Embryonic facial prominence (tissue), 1 donor: Measurements from ENCODE around the gene PWWP2A.

Source experiments
- DNase-seq: peaks from one replicate; pipeline ENCODE4 v3.0.0-alpha.2; 2016; ENCODE audit errors: extremely low spot score

PWWP2A gene

DNA sequence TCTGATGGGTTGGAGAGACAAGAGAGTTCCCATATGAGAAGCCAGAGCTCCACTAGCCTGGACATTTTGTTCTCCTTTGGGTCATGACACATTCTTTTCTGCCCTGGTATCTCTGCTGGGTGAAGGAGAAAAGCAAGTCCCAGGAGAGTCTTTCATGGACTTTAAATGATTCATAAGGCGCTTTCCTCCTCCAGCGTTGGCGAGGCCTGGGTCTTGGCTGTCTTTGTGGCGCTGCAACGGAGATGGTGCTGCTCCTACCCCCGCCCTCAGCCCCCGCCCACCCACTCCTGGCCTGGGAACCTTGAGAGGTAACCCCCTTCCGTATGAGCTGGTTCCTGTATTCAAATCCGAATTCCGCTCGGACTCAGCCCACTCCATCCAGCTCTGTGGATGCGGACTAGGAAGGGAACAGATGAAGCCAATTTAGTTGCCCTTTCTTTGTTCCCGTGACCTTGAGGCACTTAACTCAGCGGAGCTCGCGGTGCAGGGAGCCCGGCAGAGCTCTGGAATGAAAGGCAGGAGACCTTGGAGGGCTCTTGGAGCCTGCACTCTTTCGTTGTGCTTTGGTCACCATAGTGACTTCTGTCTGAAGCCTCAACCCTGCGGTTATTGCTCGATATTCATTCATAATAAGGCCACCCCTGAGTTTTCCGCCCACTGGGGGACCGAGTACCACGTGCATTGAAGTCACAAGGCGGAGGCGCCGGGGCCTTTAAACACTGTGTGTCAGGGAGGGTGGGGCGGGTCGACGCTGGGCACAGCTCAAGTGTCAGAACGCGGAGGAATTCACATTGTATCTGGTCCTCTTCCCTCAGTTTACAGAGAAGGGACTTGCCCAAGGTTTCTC is 14.0 kb upstream of the PWWP2A start:
- no peak for DNase-seq

DNA sequence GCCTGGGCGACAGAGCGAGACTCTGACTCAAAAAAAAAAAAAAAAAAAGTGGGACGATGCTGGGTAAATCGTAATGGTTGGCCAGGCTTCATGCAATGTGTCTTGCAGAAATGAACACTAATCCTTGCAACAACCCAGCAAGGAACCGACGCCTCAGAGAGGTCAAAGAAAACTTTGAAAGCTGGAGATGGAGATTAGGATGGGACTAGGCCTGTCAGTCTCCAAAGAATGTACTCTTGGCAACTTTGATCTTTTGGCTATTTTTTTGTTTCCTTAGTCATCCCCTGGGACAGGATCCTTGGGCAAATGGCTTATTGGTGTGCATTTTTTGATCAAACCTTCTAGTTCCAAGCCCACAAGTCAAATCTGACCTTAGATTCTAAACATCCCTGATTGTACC is 10.6 kb upstream of the PWWP2A start:
- no peak for DNase-seq

DNA sequence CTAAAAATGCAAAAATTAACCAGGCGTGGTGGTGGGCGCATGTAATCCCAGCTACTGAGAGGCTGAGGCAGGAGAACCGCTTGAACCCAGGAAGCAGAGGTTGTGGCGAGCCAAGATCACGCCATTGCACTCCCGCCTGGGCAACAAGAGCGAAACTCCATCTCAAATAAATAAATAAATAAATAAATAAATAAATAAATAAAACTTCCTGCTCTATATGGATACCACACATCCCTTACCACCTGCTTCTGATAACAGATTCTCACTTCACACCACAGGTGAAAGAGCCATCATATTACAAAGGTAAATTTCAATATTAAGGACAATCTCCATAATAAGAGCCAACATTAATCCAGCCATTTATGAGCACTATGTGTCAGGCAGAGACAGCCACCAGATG is 9.4 kb upstream of the PWWP2A start:
- no peak for DNase-seq

DNA sequence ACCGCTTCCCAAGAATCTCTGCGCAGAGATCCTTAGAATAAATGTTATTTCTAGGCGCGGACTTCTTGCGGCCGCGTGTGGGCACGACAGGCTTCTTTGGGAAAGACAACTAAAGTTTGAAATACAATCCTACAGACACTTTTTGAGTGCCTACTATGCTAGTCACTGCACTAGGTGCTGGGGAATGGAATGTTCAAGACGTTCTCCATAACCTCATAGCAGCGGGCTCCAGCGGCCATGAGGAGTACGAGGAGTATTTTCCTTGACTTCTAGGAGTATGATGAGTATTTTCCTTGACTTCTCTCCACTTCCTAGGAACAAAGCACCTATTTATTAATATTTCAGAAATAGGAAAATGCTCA is 636 bp upstream of the PWWP2A start:
- DNase-seq, result no peak

DNA sequence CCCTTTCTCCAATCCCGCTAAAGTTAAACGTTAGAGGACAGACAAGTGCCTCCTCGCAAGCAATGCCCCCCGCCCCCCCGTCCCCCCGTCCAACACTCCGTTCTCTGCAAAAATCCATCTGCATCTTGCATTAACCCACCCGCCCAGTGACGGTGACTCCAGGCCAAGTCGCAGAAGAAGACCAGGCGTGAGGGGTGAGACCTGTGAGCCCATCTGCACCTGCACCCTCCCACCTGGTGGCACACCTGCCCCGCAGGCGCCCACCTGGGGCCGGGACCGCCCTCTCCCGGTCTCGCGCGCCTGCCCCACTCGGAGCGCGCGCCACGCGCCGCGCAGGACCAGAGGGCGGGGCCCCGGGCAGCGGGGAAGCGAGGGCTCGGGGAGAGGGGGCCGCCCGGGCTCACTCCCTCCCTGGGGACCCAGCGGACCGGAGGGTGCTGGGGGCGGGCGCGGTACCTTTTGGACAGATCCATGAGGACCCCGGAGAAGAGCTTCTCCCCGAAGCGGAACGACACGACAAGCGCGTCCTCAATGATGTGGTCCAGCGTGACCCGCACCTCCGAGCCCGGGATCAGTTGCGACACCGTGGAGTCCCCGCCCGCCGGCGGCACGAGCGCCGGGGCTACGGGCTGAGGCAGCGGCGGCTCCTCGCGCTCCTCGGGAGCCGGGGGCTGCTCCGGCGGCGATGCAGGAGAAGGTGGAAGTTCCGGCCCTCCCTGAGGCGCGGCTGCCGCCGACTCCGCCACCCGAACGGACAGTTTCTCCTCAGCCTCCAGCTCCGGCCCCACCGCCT is 705 bp downstream of the PWWP2A start:
- no peak for DNase-seq

DNA sequence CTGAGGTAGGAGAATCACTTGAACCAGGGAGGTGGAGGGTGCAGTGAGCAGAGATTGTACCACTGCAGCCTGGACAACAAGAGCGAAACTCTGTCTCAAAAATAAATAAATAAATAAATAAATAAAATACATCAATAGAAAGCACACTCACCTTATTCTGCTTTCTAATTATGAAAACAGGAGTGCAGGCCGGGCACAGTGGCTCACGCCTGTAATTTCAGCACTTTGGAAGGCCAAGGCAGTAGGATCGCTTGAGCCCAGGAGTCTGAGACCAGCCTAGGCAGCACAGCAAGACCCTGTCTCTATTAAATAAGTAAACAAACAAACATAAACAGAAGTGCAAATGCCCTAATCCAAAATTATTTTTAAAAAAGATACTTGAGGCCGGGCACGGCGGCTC is 2.3 kb downstream of the PWWP2A start:
- no peak for DNase-seq

DNA sequence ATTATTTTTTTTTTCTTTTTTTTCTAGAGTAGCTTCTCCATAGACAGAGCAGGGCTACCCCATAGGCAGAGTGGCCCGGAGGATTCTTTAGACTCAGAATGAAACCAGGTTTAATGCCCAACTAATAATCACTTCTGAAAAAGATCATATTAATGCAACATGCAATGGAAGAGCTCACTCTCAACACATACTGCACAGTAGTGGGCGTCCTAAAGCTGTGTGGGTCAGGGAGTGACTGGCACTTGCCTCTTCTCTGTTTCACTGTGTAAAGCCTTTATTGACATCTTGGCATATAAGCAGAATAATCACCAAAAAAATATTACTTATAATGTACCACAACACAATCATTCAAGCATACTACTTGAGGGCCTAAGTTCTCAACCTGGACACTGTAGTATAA is 11.1 kb downstream of the PWWP2A start:
- DNase-seq, result no peak

DNA sequence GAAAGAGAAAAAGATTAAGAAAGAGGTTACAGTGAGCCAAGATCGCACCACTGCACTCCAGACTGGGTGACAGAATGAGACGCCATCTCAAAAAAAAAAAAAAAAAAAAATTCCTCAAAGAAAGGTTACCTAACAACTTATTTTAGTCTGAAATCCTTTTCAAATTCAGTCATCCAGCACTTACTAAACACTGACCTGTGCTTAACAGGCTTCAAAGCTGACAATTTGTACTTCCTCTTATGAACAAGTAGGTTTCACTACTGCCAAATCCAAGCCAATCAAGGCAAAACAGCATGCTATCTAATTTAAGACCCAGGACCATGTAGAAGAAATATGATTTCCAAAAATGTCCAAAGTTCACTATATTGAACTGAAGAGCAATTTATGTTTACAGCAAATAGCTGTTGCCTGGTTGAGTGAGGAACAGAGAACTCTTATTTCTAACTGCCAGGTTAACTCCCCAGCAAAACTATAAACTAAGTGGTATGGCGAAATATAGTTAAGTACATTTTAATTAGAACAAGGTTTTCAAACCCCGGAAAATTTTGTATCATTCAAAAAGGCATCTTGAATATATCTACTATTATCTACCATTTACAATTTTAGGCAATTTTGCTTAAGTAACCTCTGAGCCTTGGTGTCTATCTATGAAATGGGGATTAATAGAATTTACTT is 13.4 kb downstream of the PWWP2A start:
- no peak for DNase-seq

DNA sequence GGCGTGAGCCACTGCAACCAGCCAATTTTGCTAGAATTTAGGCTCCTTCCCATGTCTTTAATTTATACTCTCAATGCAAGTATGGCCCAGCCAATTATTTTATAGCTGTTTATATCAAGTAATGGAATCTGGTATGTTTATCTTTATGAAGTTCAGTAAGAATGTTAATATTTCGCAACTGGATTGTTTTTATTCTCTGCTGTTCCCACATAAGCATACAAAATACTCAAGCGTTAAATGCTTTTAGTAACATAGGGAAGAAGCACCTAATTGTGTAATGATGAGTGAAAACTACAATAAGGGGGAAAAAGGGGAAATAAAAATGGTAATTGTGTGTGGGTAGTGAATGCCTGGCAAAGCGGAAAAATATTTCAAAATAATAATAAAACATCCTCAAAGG is 21.3 kb downstream of the PWWP2A start:
- DNase-seq, result no peak

DNA sequence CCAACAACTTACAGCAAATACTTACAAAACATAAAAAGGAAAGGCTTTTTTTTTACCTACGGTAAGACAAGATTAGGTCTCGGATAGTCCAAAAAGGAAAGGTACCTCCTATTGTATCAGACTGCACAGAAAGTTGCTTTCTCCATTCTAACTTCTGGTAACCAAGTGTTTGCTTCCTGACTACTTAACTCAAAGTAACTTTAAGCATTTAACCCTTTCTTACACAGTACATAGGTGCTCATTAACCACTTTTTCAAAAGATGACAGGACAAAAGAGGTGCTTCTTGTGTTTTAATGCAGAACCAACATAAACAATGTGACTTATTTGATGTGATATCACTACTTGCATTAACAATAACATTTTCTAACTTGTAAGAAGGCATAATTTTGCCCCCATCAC is 23.1 kb downstream of the PWWP2A start:
- DNase-seq, result no peak

DNA sequence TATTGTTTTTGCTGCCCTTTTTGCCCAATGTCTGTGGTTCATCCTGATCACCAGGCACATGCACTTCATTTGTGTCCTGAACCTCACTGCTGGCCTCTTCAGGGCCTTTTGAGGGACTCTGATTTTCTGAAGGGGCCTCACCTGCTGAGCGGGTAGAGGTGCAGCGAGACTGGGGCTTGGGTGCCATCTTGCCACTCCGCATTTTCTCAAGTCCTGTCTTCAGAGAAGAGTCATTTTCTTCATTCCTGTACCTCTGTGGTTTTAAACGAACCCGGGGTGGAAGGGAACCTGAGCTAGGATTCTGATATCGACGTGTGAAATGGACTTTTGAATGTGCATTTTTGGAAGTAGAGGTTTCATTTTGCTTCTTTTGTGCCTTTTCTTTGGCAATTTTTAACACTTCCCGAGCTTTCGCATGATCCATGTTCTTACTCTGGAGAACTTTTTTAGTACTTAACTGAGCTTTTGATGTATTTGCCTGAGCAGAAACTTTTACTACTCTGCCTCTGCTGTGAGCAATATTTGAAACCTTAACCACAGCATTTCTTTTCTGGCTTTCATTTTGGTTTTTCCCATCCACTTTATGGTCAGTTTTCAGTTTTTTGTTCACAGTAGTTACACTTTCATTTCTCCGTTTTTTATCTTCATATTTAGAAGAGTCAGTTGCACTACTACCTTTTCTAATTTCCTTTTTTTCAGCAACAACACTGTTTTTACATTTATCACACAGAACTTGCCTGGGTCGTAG is 26.1 kb downstream of the PWWP2A start:
- no peak for DNase-seq

DNA sequence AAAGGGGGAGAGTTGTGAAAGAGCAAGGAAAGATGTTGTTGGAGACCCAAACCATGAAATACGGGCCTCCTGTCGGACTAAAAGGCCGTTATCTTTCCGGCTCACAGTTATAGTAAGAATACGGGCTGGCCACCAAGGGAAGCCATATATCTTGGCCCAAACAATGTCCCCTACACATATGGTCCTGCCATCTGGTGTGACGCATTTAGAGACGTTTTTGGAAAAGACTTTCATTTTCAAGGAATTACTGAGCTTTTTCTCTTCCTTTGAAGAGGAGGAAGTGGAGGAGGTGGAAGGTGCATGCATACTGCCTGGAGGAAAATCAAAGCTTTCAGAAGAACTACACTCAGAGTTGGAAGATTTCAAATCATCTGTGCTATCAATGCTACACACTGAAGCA is 26.7 kb downstream of the PWWP2A start:
- no peak for DNase-seq

DNA sequence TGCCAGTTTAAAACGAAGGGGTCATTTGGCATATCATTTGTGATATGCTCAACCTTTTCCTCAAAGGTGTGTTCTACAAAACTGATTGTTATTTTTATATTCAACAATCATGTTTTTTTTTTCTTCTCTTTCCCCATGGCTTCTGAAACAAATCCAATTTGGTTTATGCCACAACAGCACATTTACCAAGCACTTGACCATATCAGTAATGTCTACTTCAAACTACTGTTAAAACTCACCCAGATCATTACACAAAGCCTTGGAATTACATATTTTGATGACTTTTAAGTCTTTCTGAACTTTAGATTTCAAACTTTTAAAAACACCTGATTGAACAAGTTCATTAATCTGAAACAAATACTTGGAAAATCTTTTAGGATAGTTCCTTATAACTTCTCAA is 29.2 kb downstream of the PWWP2A start:
- no peak for DNase-seq

DNA sequence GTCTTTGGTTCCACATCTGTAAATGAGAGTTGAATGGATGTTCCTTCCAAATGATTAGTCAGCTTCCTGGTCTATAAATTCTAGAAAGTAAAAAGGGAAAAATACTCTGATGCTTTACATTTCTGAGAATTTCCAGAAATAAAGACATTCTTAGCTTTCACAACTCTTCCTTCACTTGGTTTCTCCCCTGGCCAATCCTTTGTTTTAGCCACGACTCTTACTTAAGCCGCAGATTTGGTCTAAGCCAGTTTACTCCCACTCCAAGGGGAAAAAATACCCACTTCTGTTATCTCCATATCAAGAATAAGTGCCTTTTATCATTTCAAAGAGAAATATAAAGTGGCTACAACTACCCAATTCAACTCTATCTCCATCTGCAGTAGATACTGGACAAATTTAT is 29.7 kb downstream of the PWWP2A start:
- DNase-seq, result no peak

DNA sequence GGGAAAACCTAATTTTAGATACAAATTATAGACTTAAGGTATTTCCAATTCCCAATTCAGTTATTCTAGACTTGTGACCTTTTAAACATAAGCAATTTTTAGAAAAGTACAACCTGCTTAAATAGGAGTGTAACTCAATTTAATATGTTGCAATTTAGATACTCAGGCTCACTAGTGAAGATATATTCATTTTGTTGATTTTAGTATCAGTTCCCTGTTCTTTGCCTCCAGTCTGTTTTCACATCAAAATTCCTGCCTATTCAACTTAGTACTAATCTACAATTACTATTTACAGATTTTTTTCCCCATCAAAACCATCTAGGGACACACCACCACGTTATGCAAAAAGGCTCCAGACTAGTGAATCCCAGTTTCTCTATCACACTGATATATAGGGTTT is 30.4 kb downstream of the PWWP2A start:
- DNase-seq, result no peak

DNA sequence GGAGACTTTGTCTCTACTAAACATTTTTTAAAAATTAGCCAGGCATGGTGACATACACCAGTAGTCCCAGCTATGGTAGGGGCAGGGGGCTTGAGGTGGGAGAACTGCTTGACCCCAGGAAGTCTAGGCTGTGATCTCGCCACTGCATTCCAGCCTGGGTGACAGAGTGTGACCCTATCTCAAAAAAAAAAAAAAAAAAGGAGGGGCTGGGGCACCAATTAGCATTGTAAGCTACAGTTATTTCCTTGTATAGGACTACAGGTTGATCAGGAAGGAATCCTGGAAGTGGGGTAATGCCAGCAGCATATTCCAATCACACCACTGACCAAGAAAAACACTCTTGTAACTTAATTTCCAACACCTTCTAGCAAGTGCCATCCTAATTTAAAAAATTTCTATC is 32.1 kb downstream of the PWWP2A start:
- no peak for DNase-seq

DNA sequence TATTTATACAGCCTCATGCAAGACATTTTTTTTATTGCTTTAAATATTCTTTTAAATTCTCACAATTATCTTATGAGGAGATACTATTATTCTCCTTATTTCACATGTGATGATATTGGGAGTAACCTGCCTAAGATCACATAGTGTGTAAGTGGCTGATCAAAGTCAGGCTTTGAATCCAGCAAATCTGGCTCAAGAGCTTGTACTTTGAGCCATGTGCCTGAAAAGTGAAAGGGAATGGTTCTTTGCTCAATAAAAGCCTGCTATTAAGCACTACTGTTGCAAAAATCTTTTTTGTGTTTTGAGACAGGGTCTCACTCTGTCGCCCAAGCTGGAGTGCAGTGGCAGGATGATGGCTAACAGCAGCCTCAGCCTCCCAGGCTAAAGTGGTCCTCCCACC is 35.1 kb downstream of the PWWP2A start:
- no peak for DNase-seq

DNA sequence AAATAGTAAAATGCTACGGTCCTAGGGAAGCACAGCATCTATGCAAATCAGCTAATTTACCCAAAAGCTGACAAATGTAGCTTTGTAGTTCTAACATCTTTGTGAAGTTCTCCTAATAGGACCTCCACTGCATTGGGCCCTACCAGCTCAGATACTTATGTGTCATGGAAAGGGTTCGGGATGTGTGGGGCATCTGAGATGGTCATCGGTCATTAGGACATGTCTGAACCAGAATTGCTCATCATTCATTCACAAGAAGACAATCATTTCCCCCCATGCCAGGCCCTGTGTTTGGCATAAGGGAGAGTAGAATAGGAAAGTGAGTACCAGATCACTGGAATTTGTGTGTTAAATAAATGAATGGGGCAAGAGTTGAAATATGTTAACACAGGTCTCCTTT is 35.7 kb downstream of the PWWP2A start:
- no peak for DNase-seq

DNA sequence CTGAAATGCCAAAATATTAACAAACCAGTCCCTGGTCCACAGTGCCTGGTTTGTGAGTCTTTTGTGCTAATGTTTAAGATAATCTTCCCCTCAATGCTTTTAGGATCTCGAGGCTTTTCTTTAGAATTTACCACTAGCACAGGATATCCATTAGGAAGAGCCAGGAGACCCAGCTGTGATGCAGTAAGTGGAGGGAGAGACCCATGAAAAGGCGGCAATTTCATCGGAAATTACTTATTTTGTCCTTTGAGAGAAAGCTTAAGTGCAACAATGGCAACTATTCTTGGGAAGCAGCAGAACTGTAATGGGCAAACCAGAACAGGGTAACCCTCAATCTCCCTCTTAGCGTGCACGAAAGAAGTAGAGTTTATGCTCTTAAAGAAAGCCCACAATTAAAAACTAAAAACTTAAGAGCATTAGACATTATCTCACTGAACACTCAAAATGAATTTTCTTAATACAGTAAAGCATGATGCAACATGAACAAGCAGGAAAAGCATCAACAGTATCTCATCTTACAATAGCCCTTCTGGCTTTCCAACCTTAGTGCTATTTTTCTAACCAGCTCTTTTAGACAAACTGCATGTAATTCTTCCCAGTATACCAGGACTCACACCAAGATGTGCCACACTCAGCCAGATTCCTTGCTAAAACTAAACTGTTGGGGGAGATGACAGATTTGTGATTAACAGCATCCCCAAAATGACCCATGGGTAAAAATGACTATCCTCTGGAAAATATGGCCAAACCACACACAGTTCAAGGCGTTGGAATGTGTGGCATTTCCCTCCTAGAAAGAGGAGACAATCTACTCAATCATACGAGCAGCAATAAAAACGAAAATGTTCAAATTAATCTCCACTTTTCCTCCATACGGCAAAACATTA is 36.4 kb downstream of the PWWP2A start:
- DNase-seq, result no peak

DNA sequence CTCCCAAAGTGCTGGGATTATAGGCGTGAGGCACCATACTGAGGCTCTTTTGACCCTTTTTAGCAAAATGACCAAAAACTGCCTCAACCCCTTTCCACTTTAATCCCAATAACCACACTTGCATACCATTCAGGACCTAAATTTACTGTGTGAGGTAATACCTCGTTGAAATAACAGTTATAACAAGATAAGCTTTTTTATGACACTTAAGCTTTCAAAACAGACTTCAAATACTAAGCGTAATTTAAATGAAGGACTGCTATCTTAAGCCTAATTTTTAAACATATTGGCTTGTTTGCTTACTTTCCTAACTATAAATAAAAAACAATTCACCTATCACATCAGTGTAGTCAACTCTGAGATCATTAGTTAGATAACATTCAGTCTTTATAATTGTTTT is 37.8 kb downstream of the PWWP2A start:
- no peak for DNase-seq

DNA sequence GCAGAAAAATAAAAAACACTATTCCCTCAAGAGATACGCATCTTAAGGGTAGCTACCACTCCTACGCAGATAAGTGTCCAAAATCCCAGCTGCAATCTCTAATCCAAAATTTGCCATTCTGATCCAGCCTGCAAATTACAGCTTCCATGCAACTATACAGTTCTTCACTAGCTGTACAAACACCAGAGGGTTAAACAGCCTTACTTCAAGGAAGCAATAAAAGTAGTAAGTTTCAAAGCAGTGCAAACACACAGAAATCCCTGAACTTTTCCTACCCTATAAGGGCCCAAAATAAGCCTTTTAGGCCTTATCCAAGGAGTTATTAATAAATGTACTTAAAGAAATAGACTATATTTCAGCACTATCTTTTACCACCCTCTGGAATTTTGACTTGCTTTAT is 39.5 kb downstream of the PWWP2A start:
- no peak for DNase-seq
